CD4-positive, alpha-beta T cell (primary cell): ENCODE measurements around the gene MTRF1L. TPM values are rescaled to one million over a fixed set of nuclear protein-coding genes. Genes with fewer than 3 reads are reported as not detected.

Experiments
- ATAC-seq: fragments of 200-7000 bp; cut with Tn5 transposase; one replicate; pipeline ENCODE4 v1.10.0; 2022; ENCODE audit warnings: mild to moderate bottlenecking; ENCODE audit not compliant: poor library complexity
- CTCF ChIA-PET: fragments of 350-600 bp; sonication (Branson Sonifier 250); formaldehyde crosslinking; loops from one replicate; lab custom pipeline; 2021; ENCODE audit warnings: antibody characterized with exemption, inconsistent platforms; lab: Charles Lee
- POLR2A ChIA-PET: fragments of 350-600 bp; sonication (Branson Sonifier 250); formaldehyde crosslinking; loops from one replicate; lab custom pipeline; 2021; ENCODE audit warnings: antibody characterized with exemption, inconsistent platforms; lab: Charles Lee
- DNase-seq, 14 experiments: peaks; one replicate each; pipeline ENCODE4 v3.0.0-alpha.2; 2013 to 2020; ENCODE audit warnings: mixed read lengths in 2 of 14
- H3K27ac ChIP-seq, 2 donors: one replicate each; pipeline versions ENCODE4 v1.5.1 to v1.7.0; 2013; ENCODE audit warnings: low read length in 2 of 2, low read depth in 1 of 2, mild to moderate bottlenecking in 1 of 2
- H3K27me3 ChIP-seq, 2 experiments: 1 replicate in 1 of 2; 2 replicates in 1 of 2; pipeline versions ENCODE4 v1.6.1 to v1.7.0; 2013; ENCODE audit warnings: low read length in 2 of 2, control low read depth in 1 of 2, mild to moderate bottlenecking in 1 of 2, moderate library complexity in 1 of 2; ENCODE audit not compliant: insufficient read depth in 2 of 2, control insufficient read depth in 1 of 2
- H3K36me3 ChIP-seq: one replicate; pipeline ENCODE4 v1.6.1; 2013; ENCODE audit warnings: low read length, control low read depth; ENCODE audit not compliant: insufficient read depth
- H3K4me1 ChIP-seq: one replicate; pipeline ENCODE4 v1.6.1; 2013; ENCODE audit warnings: low read length, control low read depth; ENCODE audit not compliant: insufficient read depth
- H3K4me3 ChIP-seq: one replicate; pipeline ENCODE4 v1.5.1; 2013; ENCODE audit warnings: mild to moderate bottlenecking, low read length, moderate library complexity
- H3K9me3 ChIP-seq, 2 experiments: 1 replicate in 1 of 2; 2 replicates in 1 of 2; pipeline versions ENCODE4 v1.6.1 to v1.7.0; 2013; ENCODE audit warnings: low read length in 2 of 2, mild to moderate bottlenecking in 2 of 2, control low read depth in 1 of 2, moderate library complexity in 1 of 2; ENCODE audit not compliant: control insufficient read depth in 1 of 2, insufficient read depth in 1 of 2
- H3K27ac Mint-ChIP-seq: one replicate; pipeline ENCODE4 v1.8.0; 2020; ENCODE audit warnings: mixed read lengths
- H3K27me3 Mint-ChIP-seq: one replicate; pipeline ENCODE4 v1.8.0; 2021; ENCODE audit warnings: mixed read lengths
- H3K36me3 Mint-ChIP-seq: one replicate; pipeline ENCODE4 v1.8.0; 2021; ENCODE audit warnings: low read depth, mixed read lengths
- H3K4me1 Mint-ChIP-seq: one replicate; pipeline ENCODE4 v1.8.0; 2021; ENCODE audit warnings: low read depth, mixed read lengths
- H3K4me3 Mint-ChIP-seq: one replicate; pipeline ENCODE4 v1.8.0; 2020; ENCODE audit warnings: mild to moderate bottlenecking, mixed read lengths
- H3K9me3 Mint-ChIP-seq: one replicate; pipeline ENCODE4 v1.8.0; 2020; ENCODE audit warnings: mixed read lengths
- CTCF ChIP-seq: fragments of 200-600 bp; IDR thresholded peaks from one replicate; pipeline ENCODE4 v1.8.0; 2022; ENCODE audit warnings: antibody characterized with exemption, mild to moderate bottlenecking
- intact Hi-C, 2 experiments: fragments of 100-400 bp; cut with DNase I in 1 of 2; cut with micrococcal nuclease in 1 of 2; formaldehyde crosslinking; loops; one replicate each; pipeline versions ENCODE4 v1.15.1 to v1.9.0; 2023 to 2025; cut with DNase I, micrococcal nuclease
- total RNA-seq, 174 experiments: library from RNA in 2 of 174; stranded (reverse) in 2 of 174; gene quantifications; one replicate each; pipeline ENCODE4 v1.2.3 and lab custom pipeline; 2021 to 2026

MTRF1L gene
- total RNA-seq, 2 experiments from 2014 or later, result 9.3 to 11.2 TPM

DNA sequence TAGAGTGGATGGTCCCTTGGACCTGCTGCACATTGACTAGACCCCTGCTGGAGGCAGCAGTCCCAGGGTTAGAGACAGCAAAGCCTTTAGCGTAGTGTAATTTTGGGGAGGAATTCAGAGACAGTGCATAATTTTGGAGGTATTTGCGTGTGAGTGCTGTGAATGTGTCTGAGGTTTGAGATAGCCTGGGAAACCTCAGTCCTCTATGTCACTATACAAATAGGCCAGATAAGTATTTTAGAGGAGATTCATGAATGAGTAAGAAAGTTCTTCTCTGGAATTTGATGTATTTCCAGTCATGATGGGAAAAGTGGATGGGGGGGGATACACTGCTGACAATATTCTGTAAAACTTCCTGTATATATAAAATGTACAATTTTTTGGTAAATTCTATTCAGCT is 25.8 kb upstream of the MTRF1L start:
- Mint-ChIP-seq H3K27me3 (peaks cover 61% of the 10 kb centered on the region), H3K9me3 (no peaks in the 10 kb centered on the region), H3K27ac (no peak overlapping the region), H3K36me3 (no peaks in the 10 kb centered on the region), H3K4me1 (no peaks in the 10 kb centered on the region), H3K4me3 (no peak overlapping the region)
- H3K27ac ChIP-seq, result no peak overlapping the region
- no peaks in the 10 kb centered on the region for H3K9me3 ChIP-seq
- POLR2A ChIA-PET, result no interaction called here
- intact Hi-C loops, result loop anchor here in 1 of 2 experiments (10.0 kb wide), 1 partner anchor 543 kb away; no protein-coding TSS in a partner anchor
- peaks cover 5% of the 10 kb centered on the region for H3K4me1 ChIP-seq
- H3K4me3 ChIP-seq, result no peak overlapping the region
- no peaks in the 10 kb centered on the region for H3K36me3 ChIP-seq
- CTCF ChIA-PET, result no interaction called here
- DNase-seq (no peak), ATAC-seq (no peak)
- H3K27me3 ChIP-seq, result no peaks in the 10 kb centered on the region
- no peak for TF ChIP-seq CTCF

DNA sequence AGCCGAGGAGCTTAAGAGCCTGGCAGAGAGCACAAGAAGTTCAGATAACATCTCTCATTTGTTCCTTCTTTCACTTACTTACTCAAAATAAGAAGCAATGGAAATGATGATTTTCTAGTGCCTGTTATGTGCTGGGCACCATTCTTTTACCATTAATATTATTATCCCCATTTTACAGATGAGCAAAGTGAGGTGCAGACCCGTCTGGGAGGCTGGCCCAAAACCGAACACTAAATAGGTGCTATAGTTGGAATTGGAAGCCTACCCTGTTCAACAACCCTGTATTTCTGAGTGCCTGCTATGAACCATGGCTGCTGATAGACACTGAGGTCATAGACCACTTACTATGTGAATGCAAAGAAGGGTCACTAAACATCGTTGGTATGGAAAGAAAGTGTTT is 25.0 kb upstream of the MTRF1L start:
- no peak for ATAC-seq
- Mint-ChIP-seq H3K9me3 (no peaks in the 10 kb centered on the region), H3K27me3 (peaks cover 64% of the 10 kb centered on the region), H3K4me1 (no peaks in the 10 kb centered on the region), H3K27ac (no peak overlapping the region), H3K36me3 (no peaks in the 10 kb centered on the region), H3K4me3 (no peak overlapping the region)
- POLR2A ChIA-PET, result no interaction called here
- peaks cover 5% of the 10 kb centered on the region for H3K4me1 ChIP-seq
- CTCF ChIA-PET, result no interaction called here
- no peaks in the 10 kb centered on the region for H3K27me3 ChIP-seq
- H3K36me3 ChIP-seq, result no peaks in the 10 kb centered on the region
- intact Hi-C loops, result loop anchor here in 1 of 2 experiments (10.0 kb wide), 1 partner anchor 543 kb away; no protein-coding TSS in a partner anchor
- no peak for DNase-seq
- no peak for TF ChIP-seq CTCF
- no peak overlapping the region for H3K27ac ChIP-seq
- no peak overlapping the region for H3K4me3 ChIP-seq
- no peaks in the 10 kb centered on the region for H3K9me3 ChIP-seq

DNA sequence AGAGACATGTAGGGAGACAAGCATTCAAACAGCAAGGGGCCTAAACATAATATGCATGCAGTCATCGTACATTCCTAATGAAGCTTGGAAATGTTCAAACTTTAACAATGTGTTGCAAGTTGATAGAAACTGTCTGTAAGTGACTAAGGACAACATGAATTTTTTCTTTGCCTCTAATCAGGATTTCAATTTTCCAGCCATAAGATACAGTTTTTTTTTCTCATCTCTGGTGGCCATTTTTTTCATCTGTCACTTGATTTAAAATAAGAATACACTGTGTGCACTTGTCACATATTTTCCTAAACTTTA is 22.2 kb upstream of the MTRF1L start:
- Mint-ChIP-seq H3K27ac (no peak overlapping the region), H3K4me1 (no peaks in the 10 kb centered on the region), H3K4me3 (no peak overlapping the region), H3K27me3 (peaks cover 56% of the 10 kb centered on the region), H3K9me3 (no peaks in the 10 kb centered on the region), H3K36me3 (no peaks in the 10 kb centered on the region)
- Histone ChIP-seq H3K4me1 (peaks cover 5% of the 10 kb centered on the region), H3K36me3 (no peaks in the 10 kb centered on the region), H3K27me3 (no peaks in the 10 kb centered on the region), H3K27ac (no peak overlapping the region), H3K9me3 (no peaks in the 10 kb centered on the region), H3K4me3 (no peak overlapping the region)
- no peak for DNase-seq
- peak; percentile 45 for TF ChIP-seq CTCF
- CTCF ChIA-PET, result interaction anchor here (0.8 kb wide), 1 partner anchor 29 kb away, joined by 3 read pairs; no protein-coding TSS in a partner anchor
- POLR2A ChIA-PET, result no interaction called here
- intact Hi-C loops, result loop anchor here (1.0 to 10.0 kb wide), 2 partner anchors 160 to 540 kb away; no protein-coding TSS in a partner anchor
- no peak for ATAC-seq
